NCI-H1694 (cell line): ENCODE data around the gene CTR9.
A peak's percentile ranks its signal among the peaks of the same experiment; 100 is the strongest.

Source experiments
- DNase-seq: peaks from one replicate; lab custom pipeline; 2025; lab: John Stamatoyannopoulos, UW

Gene CTR9

DNA sequence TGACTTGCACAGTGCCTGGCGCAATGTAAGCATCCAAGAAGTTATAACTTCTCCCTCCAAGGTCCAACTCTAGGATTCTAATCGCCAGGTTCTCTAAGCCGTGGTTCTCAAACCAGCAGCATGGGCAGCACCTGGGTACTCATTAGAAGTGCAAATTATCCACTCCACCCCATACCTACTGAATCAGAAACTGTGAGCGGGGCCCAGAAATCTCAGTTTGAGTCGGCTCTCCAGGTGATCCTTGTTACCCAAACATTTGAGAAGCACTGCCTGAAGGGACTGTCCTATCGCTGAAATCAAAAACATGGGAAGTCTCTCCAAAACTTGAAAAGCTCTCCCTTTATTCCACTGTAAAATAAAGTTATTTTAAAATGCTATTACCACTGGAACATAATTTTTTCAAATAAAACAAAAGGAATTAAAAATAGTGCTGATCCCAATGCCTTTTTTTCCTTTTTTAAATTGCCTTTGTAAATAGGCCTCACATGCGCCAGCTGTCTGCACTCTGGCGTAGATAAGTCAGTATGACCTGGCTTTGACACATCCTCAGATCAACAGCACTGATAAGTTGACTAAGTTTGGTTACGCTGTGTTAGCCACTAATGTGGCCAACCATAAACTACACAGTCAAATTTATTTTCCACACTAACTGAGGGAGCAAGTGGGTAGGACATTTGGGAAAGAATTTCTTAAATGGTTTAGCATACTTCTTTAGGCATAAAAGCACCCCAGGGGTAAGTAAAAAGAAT, 8.4 kb upstream of the CTR9 start:
- no peak for DNase-seq

DNA sequence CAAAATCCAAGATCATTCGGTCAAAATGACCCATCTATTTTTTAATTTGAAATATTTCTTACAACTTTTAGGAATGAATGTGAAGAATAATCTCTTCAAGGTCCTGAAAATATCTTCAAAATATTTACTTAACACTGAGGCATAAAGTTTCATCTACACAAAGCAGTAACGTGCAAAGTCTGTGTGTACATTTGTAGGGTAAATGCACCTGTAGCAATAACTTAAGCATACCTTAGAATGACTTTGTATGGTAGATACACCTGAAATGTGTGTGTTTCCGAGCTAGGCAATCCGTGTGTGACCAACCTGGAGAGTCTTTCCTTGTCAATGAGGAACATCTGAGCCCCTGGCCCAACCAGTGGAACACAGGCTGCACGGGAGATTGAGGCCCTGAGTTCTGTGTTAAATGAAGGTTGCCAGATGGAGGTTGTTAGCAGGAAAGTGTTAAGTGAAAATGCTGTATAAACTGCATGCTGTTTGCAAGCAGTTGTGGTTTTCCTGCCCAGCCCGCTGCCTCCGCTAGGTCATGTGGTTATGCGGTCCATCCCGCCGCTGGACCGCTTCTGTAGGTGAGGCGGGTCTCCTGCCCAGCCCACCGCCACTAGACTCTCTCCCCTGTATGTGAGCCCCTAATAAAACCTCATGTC, 7.6 kb upstream of the CTR9 start:
- no peak for DNase-seq

GRCh38 chr11:10744206-10744605, 6.8 kb upstream of the CTR9 start:
- DNase-seq = no peak

GRCh38 chr11:10746871-10747270, 4.2 kb upstream of the CTR9 start:
- no peak for DNase-seq

- DNase-seq = no peak
Measured at GRCh38 chr11:10747733-10748132, 3.3 kb upstream of the CTR9 start.

GRCh38 chr11:10749476-10749875, 1.6 kb upstream of the CTR9 start:
- DNase-seq = no peak

DNA sequence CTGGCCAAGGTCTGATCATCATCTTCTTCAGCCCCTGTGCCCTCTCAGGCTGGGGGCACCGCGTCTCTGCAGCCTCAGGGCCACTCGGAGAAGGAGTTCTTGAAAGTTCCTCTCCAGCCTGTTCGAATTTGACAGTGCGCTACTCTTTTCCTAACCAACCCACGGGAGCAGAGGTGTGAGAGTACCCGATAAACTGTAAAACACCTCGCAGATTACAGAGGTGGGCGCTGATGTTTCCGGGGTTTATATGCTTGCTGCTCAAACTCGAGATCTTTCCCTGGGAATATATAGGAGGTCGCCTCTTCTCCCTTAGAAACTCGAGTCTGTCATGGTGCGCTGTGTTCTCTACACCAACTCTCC, 515 bp downstream of the CTR9 start:
- DNase-seq = no peak

GRCh38 chr11:10752061-10752460, 1.0 kb downstream of the CTR9 start:
- DNase-seq = no peak

GRCh38 chr11:10752486-10752885, 1.4 kb downstream of the CTR9 start:
- DNase-seq = no peak

DNA sequence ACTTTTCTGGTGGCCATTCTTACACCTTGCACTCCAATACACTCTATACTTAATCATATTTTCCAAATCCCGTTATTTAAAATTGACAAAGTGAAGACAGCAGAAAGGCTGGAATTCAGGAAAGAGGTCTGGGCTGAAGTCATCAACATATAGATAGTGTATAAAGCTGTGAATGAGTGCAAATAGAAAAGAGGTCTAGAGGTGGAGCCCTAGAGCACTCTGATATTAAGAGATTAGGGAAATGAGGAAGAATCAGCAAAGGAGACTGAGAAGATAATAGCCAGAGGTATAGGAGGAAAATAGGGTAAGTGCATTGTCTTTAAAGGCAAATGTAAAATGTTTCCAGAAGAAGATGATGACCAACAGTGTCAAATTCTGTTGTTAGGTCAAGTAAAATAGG, 7.9 kb downstream of the CTR9 start:
- no peak for DNase-seq

- no peak for DNase-seq
Measured at GRCh38 chr11:10761085-10761698, 10.1 kb downstream of the CTR9 start.

GRCh38 chr11:10762185-10762584, 11.1 kb downstream of the CTR9 start:
- no peak for DNase-seq

DNA sequence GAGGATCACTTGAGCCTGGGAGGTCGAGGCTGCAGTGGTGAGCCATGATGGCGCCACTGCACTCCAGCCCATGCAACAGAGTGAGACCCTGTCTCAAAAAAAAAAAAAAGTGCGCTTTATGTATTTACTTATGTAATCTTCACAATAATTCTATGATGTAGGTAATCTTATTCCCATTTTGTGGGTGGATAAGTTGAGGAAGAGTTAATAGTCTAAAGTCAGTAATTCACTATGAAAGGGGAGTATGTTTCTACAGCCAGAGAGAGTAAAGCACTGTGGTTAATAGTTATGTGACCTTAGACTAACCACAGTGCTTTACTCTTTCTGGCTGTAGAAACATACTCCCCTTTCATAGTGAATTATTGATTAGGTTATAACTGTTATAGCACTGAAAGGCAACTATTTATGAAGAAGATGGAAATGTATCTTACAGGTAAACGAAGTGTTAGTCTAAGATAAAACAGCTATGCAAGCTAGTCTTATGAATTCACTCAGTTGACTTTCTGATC, 11.9 kb downstream of the CTR9 start:
- DNase-seq = no peak

- DNase-seq = no peak
Measured at GRCh38 chr11:10763766-10764165, 12.7 kb downstream of the CTR9 start.

DNA sequence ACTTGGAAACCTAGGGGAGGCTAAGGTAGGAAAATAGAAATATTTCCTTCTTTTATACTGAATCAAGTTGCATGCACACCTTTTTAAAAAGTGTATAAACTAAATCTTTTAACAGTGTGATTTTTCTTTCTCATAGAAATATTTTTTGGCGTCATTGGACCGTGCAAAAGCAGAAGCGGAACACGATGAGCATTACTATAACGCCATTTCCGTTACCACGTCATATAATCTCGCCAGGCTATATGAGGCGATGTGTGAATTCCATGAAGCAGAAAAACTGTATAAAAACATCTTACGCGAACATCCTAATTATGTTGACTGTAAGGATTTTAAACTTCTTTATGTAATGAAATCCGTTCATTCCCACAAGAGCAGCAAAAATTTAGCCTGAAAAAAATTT, 13.4 kb downstream of the CTR9 start:
- DNase-seq = no peak

GRCh38 chr11:10770626-10771254, 19.7 kb downstream of the CTR9 start:
- DNase-seq = peak; percentile 4

- DNase-seq = no peak
Measured at GRCh38 chr11:10771457-10771856, 20.4 kb downstream of the CTR9 start.

DNA sequence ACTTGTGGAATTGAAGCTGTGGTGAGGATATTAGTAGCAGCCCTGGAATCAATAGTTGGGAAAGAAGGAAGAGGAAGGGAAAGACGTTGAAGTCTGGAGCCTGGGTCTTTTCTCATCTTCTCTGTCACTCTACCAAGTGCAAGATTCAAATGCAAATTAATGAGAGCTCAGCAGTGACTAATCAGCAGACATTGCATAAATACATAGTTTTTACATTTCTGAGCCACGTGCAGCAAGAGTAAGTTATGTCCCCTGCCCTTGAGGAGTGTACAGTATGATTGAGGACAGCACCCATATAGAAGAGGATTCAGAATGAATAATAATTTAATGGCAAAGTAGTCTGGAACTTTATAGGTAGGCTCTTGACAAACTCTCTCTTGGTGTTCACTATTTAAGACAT, 23.8 kb downstream of the CTR9 start:
- DNase-seq = no peak

- DNase-seq = no peak
Measured at GRCh38 chr11:10777393-10777793, 26.3 kb downstream of the CTR9 start.

GRCh38 chr11:10777806-10778205, 26.8 kb downstream of the CTR9 start:
- no peak for DNase-seq

DNA sequence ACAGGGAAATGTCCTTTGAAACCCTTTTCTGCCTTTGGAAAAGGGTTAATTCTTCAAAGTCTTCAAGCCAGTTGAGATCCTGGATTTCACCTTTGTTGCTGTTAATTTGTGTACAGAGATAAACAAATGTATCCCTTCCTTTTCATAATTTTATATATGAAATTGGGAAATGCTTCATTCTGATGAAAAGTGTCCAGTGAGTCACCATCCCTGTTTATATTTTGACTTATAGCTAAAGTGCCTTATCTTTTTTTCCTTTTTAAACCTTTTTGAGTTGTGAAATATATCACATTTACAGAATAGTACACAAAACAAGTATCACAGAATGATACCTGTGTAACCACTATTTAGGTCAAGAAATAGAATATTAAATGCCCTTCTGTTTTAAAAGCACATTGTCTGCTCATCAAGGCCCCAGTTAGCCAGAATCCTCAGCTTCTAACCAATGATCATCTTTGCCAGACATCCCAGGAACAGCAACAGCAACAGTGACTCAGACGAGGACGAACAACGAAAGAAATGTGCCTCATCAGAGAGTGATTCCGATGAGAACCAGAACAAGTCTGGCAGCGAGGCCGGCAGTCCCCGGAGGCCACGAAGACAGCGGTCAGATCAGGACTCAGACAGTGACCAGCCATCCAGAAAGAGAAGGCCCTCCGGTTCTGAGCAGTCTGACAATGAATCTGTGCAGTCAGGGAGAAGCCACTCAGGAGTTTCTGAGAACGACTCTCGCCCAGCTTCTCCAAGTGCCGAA, 27.3 kb downstream of the CTR9 start:
- no peak for DNase-seq

DNA sequence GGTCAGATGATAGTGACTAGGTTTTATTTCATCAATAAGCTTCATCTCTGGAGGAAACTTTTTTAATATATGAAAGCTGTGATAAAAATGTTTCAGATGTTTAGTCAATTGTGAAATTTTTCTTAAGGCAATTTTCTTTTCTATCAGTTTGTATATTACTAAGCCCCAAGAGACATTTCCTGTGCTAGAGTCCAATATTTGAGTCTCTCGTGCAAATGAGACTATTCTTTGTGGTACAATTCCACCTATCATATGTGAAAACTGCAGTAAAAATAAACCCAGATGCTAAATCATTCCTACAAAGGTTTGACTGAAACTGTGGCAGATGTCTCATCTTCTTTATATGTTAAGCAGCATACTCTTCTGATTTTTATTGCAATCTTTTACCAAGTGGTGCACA, 28.0 kb downstream of the CTR9 start:
- DNase-seq = no peak
